ENCODE results near the gene IGLL1. TPM values are rescaled to one million over a fixed set of nuclear protein-coding genes. Genes with fewer than 3 reads are reported as not detected.
A peak's percentile ranks its signal among the peaks of the same experiment; 100 is the strongest.

IGLL1 gene
- total and polyA plus RNA-seq, 10 donors: 0.26 TPM; not detected in 9

- H3K4me3 ChIP-seq: no peak overlapping the region
- intact Hi-C loops (cut with DNase I; ENCODE audit: low total_unique reads): no loop called here
- H3K4me1 ChIP-seq: peaks cover 0 to 7% (median 3%) of the 10 kb centered on the region in 6 donors
- no peak for TF ChIP-seq POLR2AphosphoS5 (IDR thresholded peaks at IDR 0.05)
- no peak for TF ChIP-seq POLR2A (IDR thresholded peaks at IDR 0.05)
- TF ChIP-seq CTCF (IDR thresholded peaks at IDR 0.05 in 8 of 11, conservative IDR thresholded peaks at IDR 0.05 in 3 of 11): no peak
- H3K36me3 ChIP-seq: no peaks in the 10 kb centered on the region
- peak; percentile 25 for DNase-seq
- H3K27ac ChIP-seq: no peak overlapping the region
- peaks cover 0 to 13% (median 3%) of the 10 kb centered on the region in 8 donors for H3K9me3 ChIP-seq
- no peaks in the 10 kb centered on the region for H3K27me3 ChIP-seq (replicated peaks in 1 of 7)
- 81 to 96% (median 88%) methylated on average over 3 to 7 of the region's 7 CpGs for WGBS, 5 donors
These were observed 11.8 kb upstream of the IGLL1 start for GRCh38 chr22:23591846-23592245.

- DNase-seq: peak; percentile 82
- TF ChIP-seq CTCF (IDR thresholded peaks at IDR 0.05 in 8 of 11, conservative IDR thresholded peaks at IDR 0.05 in 3 of 11) (peak; percentile 46 to 85 (median 74)), POLR2AphosphoS5 (IDR thresholded peaks at IDR 0.05) (peak in 1 of 3 donors; percentile 13), POLR2A (IDR thresholded peaks at IDR 0.05) (no peak)
- Histone ChIP-seq H3K36me3 (no peaks in the 10 kb centered on the region), H3K27ac (no peak overlapping the region), H3K4me1 (peaks cover 0 to 7% (median 3%) of the 10 kb centered on the region in 6 donors), H3K4me3 (no peak overlapping the region), H3K9me3 (peaks cover 0 to 13% (median 3%) of the 10 kb centered on the region in 8 donors), H3K27me3 (replicated peaks in 1 of 7) (no peaks in the 10 kb centered on the region)
- WGBS, 5 donors: 27 to 37% (median 35%) methylated on average over 11 of the region's 11 CpGs
- intact Hi-C loops (cut with DNase I; ENCODE audit: low total_unique reads): no loop called here
These were observed 11.2 kb upstream of the IGLL1 start for GRCh38 chr22:23591201-23591791.

- H3K36me3 ChIP-seq: no peaks in the 10 kb centered on the region
- no peaks in the 10 kb centered on the region for H3K9me3 ChIP-seq
- intact Hi-C loops (cut with DNase I; ENCODE audit: low total_unique reads): no loop called here
- WGBS, 5 donors: 24 to 58% (median 33%) methylated on average over 3 to 6 of the region's 6 CpGs
- no peak overlapping the region for H3K4me3 ChIP-seq
- TF ChIP-seq POLR2A (IDR thresholded peaks at IDR 0.05) (no peak), CTCF (IDR thresholded peaks at IDR 0.05 in 8 of 11, conservative IDR thresholded peaks at IDR 0.05 in 3 of 11) (no peak), POLR2AphosphoS5 (IDR thresholded peaks at IDR 0.05) (no peak)
- DNase-seq: no peak
- peaks cover 0 to 30% (median 0%) of the 10 kb centered on the region in 7 donors for H3K27me3 ChIP-seq (replicated peaks in 1 of 7)
- no peaks in the 10 kb centered on the region for H3K4me1 ChIP-seq
- H3K27ac ChIP-seq: no peak overlapping the region
These were observed 3.7 kb upstream of the IGLL1 start for GRCh38 chr22:23583836-23584235.

GRCh38 chr22:23583153-23583552 lies 3.1 kb upstream of the IGLL1 start:
- Histone ChIP-seq H3K4me1 (no peaks in the 10 kb centered on the region), H3K27ac (no peak overlapping the region), H3K36me3 (no peaks in the 10 kb centered on the region), H3K4me3 (no peak overlapping the region), H3K9me3 (no peaks in the 10 kb centered on the region), H3K27me3 (replicated peaks in 1 of 7) (peaks cover 0 to 36% (median 0%) of the 10 kb centered on the region in 7 donors)
- 57 to 75% (median 68%) methylated on average over 7 of the region's 7 CpGs for WGBS, 5 donors
- intact Hi-C loops (cut with DNase I; ENCODE audit: low total_unique reads): no loop called here
- no peak for TF ChIP-seq POLR2A (IDR thresholded peaks at IDR 0.05)
- no peak for TF ChIP-seq CTCF (IDR thresholded peaks at IDR 0.05 in 8 of 11, conservative IDR thresholded peaks at IDR 0.05 in 3 of 11)
- TF ChIP-seq POLR2AphosphoS5 (IDR thresholded peaks at IDR 0.05): no peak
- no peak for DNase-seq

Measured in spleen (tissue), 11 donors.